K562 (cell line): Measurements from ENCODE around the gene ACTBL2.

Experiments
- CLOCK ChIP-seq: fragments of 250-450 bp; sonication (Bioruptor Pico); IDR thresholded peaks from 2 replicates; pipeline ENCODE4 v1.4.0; 2020; ENCODE audit warnings: mild to moderate bottlenecking, moderate library complexity, borderline replicate concordance
- CTCF ChIP-seq, 3 experiments: IDR thresholded peaks in 2 of 3; conservative IDR thresholded peaks in 1 of 3; 2 replicates each; pipeline ENCODE4 v1.5.1; 2011 to 2012; ENCODE audit warnings: low read length in 3 of 3, mild to moderate bottlenecking in 3 of 3, control low read depth in 2 of 3, improper control_type of control experiment in 1 of 3, inconsistent platforms in 1 of 3, low read depth in 1 of 3, mixed read lengths in 1 of 3, moderate library complexity in 1 of 3; ENCODE audit not compliant: insufficient read depth in 2 of 3
- E2F6 ChIP-seq, 2 experiments: IDR thresholded peaks; 2 replicates each; pipeline ENCODE4 v1.6.1; 2011; ENCODE audit warnings: borderline replicate concordance in 1 of 2, control low read depth in 1 of 2, low read depth in 1 of 2, low read length in 1 of 2, mild to moderate bottlenecking in 1 of 2, mixed read lengths in 1 of 2, moderate library complexity in 1 of 2; ENCODE audit not compliant: insufficient read depth in 1 of 2, insufficient read length in 1 of 2, poor library complexity in 1 of 2, severe bottlenecking in 1 of 2; ENCODE audit errors: extremely low read depth in 1 of 2
- KDM5B ChIP-seq: fragments of 200-600 bp; sonication (generic); IDR thresholded peaks from 2 replicates; pipeline ENCODE4 v1.6.1; 2012; ENCODE audit warnings: low read depth, mild to moderate bottlenecking, moderate library complexity, low read length, control low read depth, inconsistent platforms; ENCODE audit not compliant: insufficient replicate concordance
- KLF10 ChIP-seq: fragments of 250-450 bp; sonication (Bioruptor Pico); IDR thresholded peaks from 2 replicates; pipeline ENCODE4 v1.6.1; 2021; ENCODE audit warnings: matching md5 sums
- MXI1 ChIP-seq: IDR thresholded peaks from 2 replicates; pipeline ENCODE4 v1.6.1; 2011; ENCODE audit warnings: low read depth, mild to moderate bottlenecking, improper control_type of control experiment, low read length
- RAD21 ChIP-seq, 2 experiments: fragments of 250-450 bp in 1 of 2; fragments of 450-650 bp in 1 of 2; sonication (Bioruptor Pico) in 1 of 2; formaldehyde crosslinking in 1 of 2; IDR thresholded peaks in 1 of 2; conservative IDR thresholded peaks in 1 of 2; 2 replicates each; pipeline versions ENCODE4 v1.4.0 to v1.8.0; 2020 to 2022; ENCODE audit warnings: mild to moderate bottlenecking in 2 of 2, moderate library complexity in 1 of 2
- SFPQ ChIP-seq: fragments of 200-400 bp; formaldehyde crosslinking; IDR thresholded peaks from 2 replicates; pipeline ENCODE4 v1.6.1; 2017; ENCODE audit warnings: mild to moderate bottlenecking, low read depth, low read length, moderate library complexity
- SRF ChIP-seq, 2 experiments: fragments of 250-450, 450-650 bp in 1 of 2; sonication (Bioruptor Pico) in 1 of 2; sonication (generic) in 1 of 2; formaldehyde crosslinking; IDR thresholded peaks; 2 replicates each; pipeline versions ENCODE4 v1.5.0 to v1.5.1; 2020 to 2022; ENCODE audit warnings: mild to moderate bottlenecking in 1 of 2, missing genetic modification reagents in 1 of 2
- USF2 ChIP-seq: sonication (generic); formaldehyde crosslinking; IDR thresholded peaks from 2 replicates; pipeline ENCODE4 v1.5.0; 2020; ENCODE audit warnings: missing genetic modification reagents
- ZBTB49 ChIP-seq: sonication (generic); formaldehyde crosslinking; IDR thresholded peaks from 2 replicates; pipeline ENCODE4 v1.8.0; 2022; ENCODE audit warnings: missing genetic modification reagents, mild to moderate bottlenecking, borderline replicate concordance
- ZNF324 ChIP-seq: fragments of 250-450 bp; sonication (Bioruptor Pico); IDR thresholded peaks from 2 replicates; pipeline ENCODE4 v1.4.0; 2020; ENCODE audit warnings: mild to moderate bottlenecking

GRCh38 chr5:57503433-57503832 lies 20.8 kb upstream of the ACTBL2 start:
- TF ChIP-seq CLOCK (CRISPR knock-in tag) (no peak), KDM5B (no peak), SFPQ (no peak), ZBTB49 (CRISPR knock-in tag) (no peak), CTCF (IDR thresholded peaks at IDR 0.05 in 2 of 3, conservative IDR thresholded peaks at IDR 0.05 in 1 of 3; ENCODE audit: insufficient read depth in 2 of 3, low read depth in 1 of 3, low read length in 3 of 3) (no peak), KLF10 (no peak), SRF (CRISPR knock-in tag; IDR thresholded peaks at IDR 0.05) (no peak), MXI1 (no peak), USF2 (no peak), E2F6 (IDR thresholded peaks at IDR 0.05; ENCODE audit: borderline replicate concordance in 1 of 2, extremely low read depth in 1 of 2, insufficient read depth in 1 of 2, insufficient read length in 1 of 2, low read depth in 1 of 2, low read length in 1 of 2, poor library complexity in 1 of 2, severe bottlenecking in 1 of 2) (no peak), ZNF324 (CRISPR knock-in tag) (no peak), RAD21 (CRISPR knock-in tag; conservative IDR thresholded peaks at IDR 0.05 in 1 of 2, IDR thresholded peaks at IDR 0.05 in 1 of 2) (no peak)
